HepG2 (cell line): ENCODE results near the gene KXD1. TPM values are rescaled to one million over a fixed set of nuclear protein-coding genes. Genes with fewer than 3 reads are reported as not detected.

ENCODE experiments used
- FOXP1 ChIP-seq, 2 experiments: fragments of 450-650 bp in 1 of 2; IDR thresholded peaks; 2 replicates each; pipeline ENCODE4 v1.6.1; 2017 to 2018; ENCODE audit warnings: antibody characterized with exemption in 1 of 2
- MBD4 ChIP-seq: IDR thresholded peaks from 2 replicates; pipeline ENCODE4 v1.6.1; 2012; ENCODE audit warnings: low read length, inconsistent platforms, borderline replicate concordance
- NCOA2 ChIP-seq: sonication (generic); formaldehyde crosslinking; IDR thresholded peaks from 2 replicates; pipeline ENCODE4 v1.8.0; 2022; ENCODE audit warnings: inconsistent platforms
- RAD21 ChIP-seq: fragments of 450-650 bp; formaldehyde crosslinking; IDR thresholded peaks from 2 replicates; pipeline ENCODE4 v1.5.0; 2020; ENCODE audit warnings: mild to moderate bottlenecking
- REL ChIP-seq: sonication (generic); formaldehyde crosslinking; conservative IDR thresholded peaks from 2 replicates; pipeline ENCODE4 v1.8.0; 2022; ENCODE audit warnings: mild to moderate bottlenecking, missing genetic modification reagents, moderate library complexity
- SAFB2 ChIP-seq: sonication (generic); formaldehyde crosslinking; IDR thresholded peaks from 2 replicates; pipeline ENCODE4 v1.5.1; 2020; ENCODE audit warnings: missing genetic modification reagents, low read depth, mild to moderate bottlenecking, borderline replicate concordance
- USF2 ChIP-seq, 2 experiments: sonication (generic) in 1 of 2; formaldehyde crosslinking in 1 of 2; IDR thresholded peaks; 2 replicates each; pipeline versions ENCODE4 v1.5.1 to v1.6.1; 2011 to 2020; ENCODE audit warnings: borderline replicate concordance in 1 of 2, low read depth in 1 of 2, low read length in 1 of 2, mild to moderate bottlenecking in 1 of 2, missing genetic modification reagents in 1 of 2, moderate library complexity in 1 of 2
- ZFP36L2 ChIP-seq: sonication (generic); formaldehyde crosslinking; IDR thresholded peaks from 2 replicates; pipeline ENCODE4 v1.4.0; 2020; ENCODE audit warnings: missing genetic modification reagents
- ZMYM3 ChIP-seq: sonication (generic); formaldehyde crosslinking; IDR thresholded peaks from 2 replicates; pipeline ENCODE4 v1.5.1; 2020; ENCODE audit warnings: mild to moderate bottlenecking, missing genetic modification reagents
- ZNF205 ChIP-seq: IDR thresholded peaks from 2 replicates; pipeline ENCODE4 v1.6.1; 2018; ENCODE audit warnings: missing biosample characterization, missing genetic modification reagents
- ZNF234 ChIP-seq: sonication (generic); formaldehyde crosslinking; conservative IDR thresholded peaks from 2 replicates; pipeline ENCODE4 v1.5.1; 2020; ENCODE audit warnings: mild to moderate bottlenecking, missing genetic modification reagents
- ZNF274 ChIP-seq: sonication (generic); formaldehyde crosslinking; IDR thresholded peaks from 2 replicates; pipeline ENCODE4 v1.5.1; 2020; ENCODE audit warnings: mild to moderate bottlenecking, missing genetic modification reagents
- ZNF383 ChIP-seq: sonication (generic); formaldehyde crosslinking; IDR thresholded peaks from 2 replicates; pipeline ENCODE4 v1.4.0; 2020; ENCODE audit warnings: missing genetic modification reagents, mild to moderate bottlenecking, borderline replicate concordance
- ZNF549 ChIP-seq: sonication (generic); formaldehyde crosslinking; IDR thresholded peaks from 2 replicates; pipeline ENCODE4 v1.5.0; 2020; ENCODE audit warnings: missing genetic modification reagents
- ZNF572 ChIP-seq: sonication (generic); formaldehyde crosslinking; IDR thresholded peaks from 2 replicates; pipeline ENCODE4 v1.5.1; 2020; ENCODE audit warnings: mild to moderate bottlenecking, missing genetic modification reagents
- ZNF781 ChIP-seq: sonication (generic); formaldehyde crosslinking; IDR thresholded peaks from 2 replicates; pipeline ENCODE4 v1.5.1; 2020; ENCODE audit warnings: borderline replicate concordance, mild to moderate bottlenecking, missing genetic modification reagents; ENCODE audit errors: not compliant biosample characterization
- polyA plus RNA-seq, 8 experiments: library from polyadenylated mRNA; depleted of rRNA in 3 of 8; stranded (reverse) in 7 of 8; unstranded in 1 of 8; fragments of >200 nt; fragmentation: Illumina TruSeq in 4 of 8; extraction: Trizol in 4 of 8; gene quantifications; 2 replicates each; pipeline versions ENCODE4 v1.2.1 to v1.2.3, GENCODE V29; 2011 to 2016; ENCODE audit warnings: low read depth in 4 of 8, missing spikeins in 1 of 8, mixed read lengths in 1 of 8; ENCODE audit not compliant: insufficient read depth in 1 of 8
- total RNA-seq, 5 experiments: library from RNA; depleted of rRNA; stranded (reverse); fragments of >200 nt; fragmentation: Illumina TruSeq; extraction: Trizol; gene quantifications; 2 replicates each; pipeline ENCODE4 v1.2.3, GENCODE V29; 2016; ENCODE audit warnings: low read depth in 1 of 5
- TF ChIP-seq, protein P1 (sequence below): sonication (generic); formaldehyde crosslinking; IDR thresholded peaks from 2 replicates; pipeline ENCODE4 v1.4.0; 2020; ENCODE audit warnings: missing genetic modification reagents, borderline replicate concordance
- TF ChIP-seq, protein P2 (sequence below): IDR thresholded peaks from 2 replicates; pipeline ENCODE4 v1.6.1; 2016; ENCODE audit warnings: control low read depth

Gene KXD1
- total and polyA plus RNA-seq, 2 of the 13 experiments (the other 11 are each of a cell fraction or from before 2014, with no cell fraction given) = 44.6 to 143 TPM

DNA sequence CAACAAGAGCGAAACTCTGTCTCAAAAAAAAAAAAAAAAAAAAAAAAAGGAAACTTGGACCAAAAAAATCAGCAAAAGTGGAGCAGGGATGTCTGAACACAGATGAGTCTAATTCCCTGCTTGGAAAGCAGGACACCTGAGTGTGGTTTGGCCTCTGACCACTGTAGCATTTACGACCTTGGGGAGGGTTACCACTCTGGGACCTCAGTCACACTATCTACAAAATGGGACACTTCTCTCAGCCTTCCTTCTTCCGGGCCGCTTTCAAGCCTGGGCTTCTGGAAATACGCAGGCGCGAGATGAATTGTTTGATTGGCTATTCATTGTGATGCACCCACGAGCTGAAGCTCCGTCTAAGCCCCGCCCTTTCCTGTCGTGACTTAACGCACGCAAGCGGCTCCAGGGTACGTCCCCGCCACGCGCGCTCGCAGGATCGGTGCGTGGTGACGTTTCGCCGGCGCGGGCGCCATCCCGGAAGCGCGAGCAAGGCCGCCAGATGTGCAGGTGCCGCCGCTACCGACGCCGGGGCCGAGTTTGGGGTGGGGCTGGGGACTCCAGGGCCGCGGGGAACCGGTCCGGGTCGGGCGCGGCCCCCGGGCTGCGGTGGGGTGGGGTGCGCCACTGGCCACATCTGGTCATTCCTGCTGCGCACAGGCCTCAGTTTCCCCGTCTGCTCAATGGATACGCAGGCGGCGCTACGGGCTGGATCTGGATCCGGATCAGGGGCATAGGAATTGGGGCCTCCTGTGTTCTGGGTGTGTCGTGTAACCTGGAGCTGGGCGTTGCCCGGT is at the start of gene KXD1 (continued):
- TF ChIP-seq ZNF234 (no peak), ZNF781 (no peak), ZNF572 (CRISPR knock-in tag) (peak; percentile 57; the same call in 1 of the 2 replicates), FOXP1 (IDR thresholded peaks at IDR 0.05) (no peak), FOXP1 (CRISPR knock-in tag; IDR thresholded peaks at IDR 0.05) (no peak), MBD4 (no peak), USF2 (IDR thresholded peaks at IDR 0.05; ENCODE audit: low read depth, low read length) (no peak), USF2 (CRISPR knock-in tag; IDR thresholded peaks at IDR 0.05; ENCODE audit: borderline replicate concordance) (no peak), ZNF383 (CRISPR knock-in tag) (no peak), ZNF274 (CRISPR knock-in tag) (peak; percentile 26; the same call in 1 of the 2 replicates), ZNF549 (CRISPR knock-in tag) (no peak), RAD21 (CRISPR knock-in tag) (no peak), SAFB2 (CRISPR knock-in tag) (0 out of 2 replicates have a peak, but pooled peaks have one; percentile 64), REL (CRISPR knock-in tag) (no peak), ZFP36L2 (CRISPR knock-in tag) (no peak), NCOA2 (CRISPR knock-in tag) (peak; percentile 22), ZNF205 (no peak), ZMYM3 (CRISPR knock-in tag) (peak; percentile 100)
- TF ChIP-seq, protein P1, sequence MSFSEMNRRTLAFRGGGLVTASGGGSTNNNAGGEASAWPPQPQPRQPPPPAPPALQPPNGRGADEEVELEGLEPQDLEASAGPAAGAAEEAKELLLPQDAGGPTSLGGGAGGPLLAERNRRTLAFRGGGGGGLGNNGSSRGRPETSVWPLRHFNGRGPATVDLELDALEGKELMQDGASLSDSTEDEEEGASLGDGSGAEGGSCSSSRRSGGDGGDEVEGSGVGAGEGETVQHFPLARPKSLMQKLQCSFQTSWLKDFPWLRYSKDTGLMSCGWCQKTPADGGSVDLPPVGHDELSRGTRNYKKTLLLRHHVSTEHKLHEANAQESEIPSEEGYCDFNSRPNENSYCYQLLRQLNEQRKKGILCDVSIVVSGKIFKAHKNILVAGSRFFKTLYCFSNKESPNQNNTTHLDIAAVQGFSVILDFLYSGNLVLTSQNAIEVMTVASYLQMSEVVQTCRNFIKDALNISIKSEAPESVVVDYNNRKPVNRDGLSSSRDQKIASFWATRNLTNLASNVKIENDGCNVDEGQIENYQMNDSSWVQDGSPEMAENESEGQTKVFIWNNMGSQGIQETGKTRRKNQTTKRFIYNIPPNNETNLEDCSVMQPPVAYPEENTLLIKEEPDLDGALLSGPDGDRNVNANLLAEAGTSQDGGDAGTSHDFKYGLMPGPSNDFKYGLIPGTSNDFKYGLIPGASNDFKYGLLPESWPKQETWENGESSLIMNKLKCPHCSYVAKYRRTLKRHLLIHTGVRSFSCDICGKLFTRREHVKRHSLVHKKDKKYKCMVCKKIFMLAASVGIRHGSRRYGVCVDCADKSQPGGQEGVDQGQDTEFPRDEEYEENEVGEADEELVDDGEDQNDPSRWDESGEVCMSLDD (CRISPR knock-in tag) = no peak
- TF ChIP-seq, protein P2, sequence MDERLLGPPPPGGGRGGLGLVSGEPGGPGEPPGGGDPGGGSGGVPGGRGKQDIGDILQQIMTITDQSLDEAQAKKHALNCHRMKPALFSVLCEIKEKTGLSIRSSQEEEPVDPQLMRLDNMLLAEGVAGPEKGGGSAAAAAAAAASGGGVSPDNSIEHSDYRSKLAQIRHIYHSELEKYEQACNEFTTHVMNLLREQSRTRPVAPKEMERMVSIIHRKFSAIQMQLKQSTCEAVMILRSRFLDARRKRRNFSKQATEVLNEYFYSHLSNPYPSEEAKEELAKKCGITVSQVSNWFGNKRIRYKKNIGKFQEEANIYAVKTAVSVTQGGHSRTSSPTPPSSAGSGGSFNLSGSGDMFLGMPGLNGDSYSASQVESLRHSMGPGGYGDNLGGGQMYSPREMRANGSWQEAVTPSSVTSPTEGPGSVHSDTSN = no peak
